OCI-LY7 (cell line): ENCODE results near the gene CEP192. TPM values are rescaled to one million over a fixed set of nuclear protein-coding genes. Genes with fewer than 3 reads are reported as not detected.

Experiments
- BruUV-seq: library from RNA; stranded (reverse); fragments of 400-500 nt; replicated peaks from 2 replicates; lab custom pipeline; 2021; lab: Mats Ljungman, UMichigan
- CTCF ChIA-PET: fragments of 300-600 bp; sonication (Branson Sonifier 250); formaldehyde crosslinking; loops from one replicate; lab custom pipeline; 2022; ENCODE audit warnings: antibody characterized with exemption; ENCODE audit not compliant: unreplicated experiment; lab: Charles Lee
- POLR2A ChIA-PET: fragments of 300-600 bp; sonication (Branson Sonifier 250); formaldehyde crosslinking; loops from one replicate; lab custom pipeline; 2022; ENCODE audit warnings: antibody characterized with exemption; lab: Charles Lee
- DNase-seq: peaks from one replicate; pipeline ENCODE4 v3.0.0-alpha.2; 2015; ENCODE audit warnings: low spot score
- H2AFZ ChIP-seq: fragments of 200-600 bp; sonication (generic), shearing (Covaris generic); 2 replicates; pipeline ENCODE4 v1.6.1; 2014; ENCODE audit warnings: mild to moderate bottlenecking, antibody characterized with exemption, low read length, moderate library complexity
- H3K27ac ChIP-seq: fragments of 200-600 bp; sonication (generic); 2 replicates; pipeline ENCODE4 v1.5.1; 2014; ENCODE audit warnings: mixed run types, low read depth, mild to moderate bottlenecking, moderate library complexity, low read length, inconsistent platforms; ENCODE audit not compliant: poor library complexity, severe bottlenecking
- H3K36me3 ChIP-seq: fragments of 200-600 bp; sonication (generic); 2 replicates; pipeline ENCODE4 v1.6.1; 2014; ENCODE audit warnings: mild to moderate bottlenecking, antibody characterized with exemption, low read length, moderate library complexity, mixed read lengths; ENCODE audit not compliant: insufficient read depth
- H3K4me1 ChIP-seq: fragments of 200-600 bp; sonication (generic); 2 replicates; pipeline ENCODE4 v1.5.1; 2014; ENCODE audit warnings: mild to moderate bottlenecking, low read length; ENCODE audit not compliant: insufficient read depth, poor library complexity, severe bottlenecking
- H3K4me2 ChIP-seq: fragments of 200-600 bp; sonication (generic); 2 replicates; pipeline ENCODE4 v1.6.1; 2014; ENCODE audit warnings: mild to moderate bottlenecking, low read length
- H3K4me3 ChIP-seq: fragments of 200-600 bp; sonication (generic); 2 replicates; pipeline ENCODE4 v1.5.1; 2014; ENCODE audit warnings: mild to moderate bottlenecking, low read depth, low read length; ENCODE audit not compliant: poor library complexity, severe bottlenecking
- H3K79me2 ChIP-seq: fragments of 200-600 bp; sonication (generic); 2 replicates; pipeline ENCODE4 v1.6.1; 2016; ENCODE audit warnings: low read depth, mild to moderate bottlenecking, low read length, moderate library complexity, mixed read lengths; ENCODE audit not compliant: insufficient read depth
- H3K9me2 ChIP-seq: fragments of 200-600 bp; sonication (generic); 2 replicates; pipeline ENCODE4 v1.6.1; 2016; ENCODE audit warnings: mild to moderate bottlenecking, low read length, mixed read lengths; ENCODE audit not compliant: insufficient read depth
- H3K9me3 ChIP-seq: fragments of 200-600 bp; sonication (generic); 2 replicates; pipeline ENCODE4 v1.6.1; 2014; ENCODE audit warnings: mild to moderate bottlenecking, mixed run types, low read length, mixed read lengths
- H4K20me1 ChIP-seq: fragments of 200-600 bp; sonication (generic); 2 replicates; pipeline ENCODE4 v1.6.1; 2014; ENCODE audit warnings: mild to moderate bottlenecking, antibody characterized with exemption, low read length, moderate library complexity, mixed read lengths; ENCODE audit not compliant: insufficient read depth
- CTCF ChIP-seq: fragments of 200-600 bp; sonication (generic); conservative IDR thresholded peaks from 2 replicates; pipeline ENCODE4 v1.5.1; 2014; ENCODE audit warnings: mild to moderate bottlenecking, antibody characterized with exemption, low read length, moderate library complexity, mixed read lengths
- EZH2phosphoT487 ChIP-seq: fragments of 200-600 bp; sonication (generic); IDR thresholded peaks from 2 replicates; pipeline ENCODE4 v1.6.1; 2018; ENCODE audit warnings: low read depth, borderline replicate concordance, mild to moderate bottlenecking, mixed run types, antibody characterized with exemption, low read length, moderate library complexity, mixed read lengths
- intact Hi-C: fragments of 100-400 bp; cut with micrococcal nuclease; formaldehyde crosslinking; loops from one replicate; pipeline ENCODE4 v1.10.0; 2022; ENCODE audit not compliant: unreplicated experiment
- total RNA-seq, 2 experiments: library from RNA; depleted of rRNA in 1 of 2; stranded (reverse); fragments of >200 nt in 1 of 2; shearing (Covaris generic) in 1 of 2; gene quantifications; 2 replicates each; pipeline ENCODE4 v1.2.3, GENCODE V29; 2014 to 2022

CEP192 gene
- total RNA-seq, 2 experiments from 2014 or later: 55.5 to 59.9 TPM

DNA sequence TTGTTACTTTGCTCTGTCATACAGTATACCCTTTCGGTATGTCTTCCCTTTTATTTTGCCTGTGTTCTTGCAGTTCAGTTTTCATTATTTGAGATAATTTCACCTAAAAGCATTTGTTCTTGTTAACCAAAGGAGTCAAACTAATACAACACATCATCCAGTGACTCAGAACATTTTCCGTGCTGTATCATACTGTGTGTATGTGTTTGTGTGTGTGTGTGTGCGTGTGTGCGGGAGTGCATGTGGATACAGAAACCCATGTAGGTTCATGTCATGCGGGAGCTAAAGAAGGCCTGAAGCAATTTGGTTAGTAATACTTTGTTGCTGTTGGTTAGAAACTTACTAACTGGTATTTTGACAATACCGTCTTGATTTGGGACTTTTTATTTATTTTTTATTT, 60.0 kb downstream of the CEP192 start:
- no peaks in the 10 kb centered on the region for H4K20me1 ChIP-seq
- no peak overlapping the region for H2AFZ ChIP-seq
- intact Hi-C loops: no loop called here
- H3K9me2 ChIP-seq: no peaks in the 10 kb centered on the region
- H3K27ac ChIP-seq: no peak overlapping the region
- no TSS peak for BruUV-seq
- POLR2A ChIA-PET: interaction anchor here (1.7 kb wide), 1 partner anchor 21 kb away, joined by 4 read pairs; no protein-coding TSS in a partner anchor
- peaks cover 15% of the 10 kb centered on the region for H3K4me1 ChIP-seq
- no peak overlapping the region for H3K4me3 ChIP-seq
- CTCF ChIA-PET: interaction anchor here (0.6 kb wide), 1 partner anchor 300 kb away, joined by 3 read pairs; no protein-coding TSS in a partner anchor
- DNase-seq: no peak
- no peak overlapping the region for H3K4me2 ChIP-seq
- peaks cover 97% of the 10 kb centered on the region for H3K36me3 ChIP-seq
- no peaks in the 10 kb centered on the region for H3K9me3 ChIP-seq
- TF ChIP-seq CTCF (no peak), EZH2phosphoT487 (no peak)
- 0 out of 2 replicates have a peak, but pooled peaks cover 7% of the 10 kb centered on the region for H3K79me2 ChIP-seq

DNA sequence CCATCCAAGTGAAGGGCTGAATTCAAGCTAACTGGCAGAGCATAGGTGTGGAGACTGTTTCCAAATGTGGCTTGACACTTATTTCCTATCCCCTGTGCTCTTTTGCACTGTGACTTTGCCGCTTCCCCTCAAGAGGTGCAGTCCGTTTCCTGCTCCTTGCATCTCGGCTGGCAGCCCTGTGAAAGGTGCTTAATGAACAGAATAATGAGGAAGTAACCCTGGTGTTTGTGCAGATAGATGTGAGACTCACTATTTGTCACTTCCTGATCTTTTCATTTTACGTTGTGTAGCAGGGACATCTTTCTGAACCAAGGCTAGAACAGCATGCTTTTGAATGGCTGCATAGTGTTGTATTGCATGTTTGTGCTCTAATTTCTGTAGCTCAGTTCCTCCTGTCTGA, 60.8 kb downstream of the CEP192 start:
- TF ChIP-seq EZH2phosphoT487: no peak
- no peak for TF ChIP-seq CTCF
- no peak overlapping the region for H3K4me3 ChIP-seq
- H3K36me3 ChIP-seq: peaks cover 98% of the 10 kb centered on the region
- peak; percentile 75 for DNase-seq
- H3K4me1 ChIP-seq: peaks cover 15% of the 10 kb centered on the region
- intact Hi-C loops: no loop called here
- 0 out of 2 replicates have a peak, but pooled peaks cover 2% of the 10 kb centered on the region for H3K79me2 ChIP-seq
- H3K9me3 ChIP-seq: no peaks in the 10 kb centered on the region
- POLR2A ChIA-PET: interaction anchor here (0.6 to 1.7 kb wide), 4 partner anchors 15 to 104 kb away, joined by 3 to 4 read pairs (median 4); partner anchors contain the start of gene CEP192
- BruUV-seq: no TSS peak
- peak overlapping the region; percentile 11; the same call in 1 of the 2 replicates for H3K4me2 ChIP-seq
- peak overlapping the region; percentile 33 for H3K27ac ChIP-seq
- H4K20me1 ChIP-seq: no peaks in the 10 kb centered on the region; the same call in 1 of the 2 replicates
- CTCF ChIA-PET: no interaction called here
- H2AFZ ChIP-seq: no peak overlapping the region
- H3K9me2 ChIP-seq: no peaks in the 10 kb centered on the region

DNA sequence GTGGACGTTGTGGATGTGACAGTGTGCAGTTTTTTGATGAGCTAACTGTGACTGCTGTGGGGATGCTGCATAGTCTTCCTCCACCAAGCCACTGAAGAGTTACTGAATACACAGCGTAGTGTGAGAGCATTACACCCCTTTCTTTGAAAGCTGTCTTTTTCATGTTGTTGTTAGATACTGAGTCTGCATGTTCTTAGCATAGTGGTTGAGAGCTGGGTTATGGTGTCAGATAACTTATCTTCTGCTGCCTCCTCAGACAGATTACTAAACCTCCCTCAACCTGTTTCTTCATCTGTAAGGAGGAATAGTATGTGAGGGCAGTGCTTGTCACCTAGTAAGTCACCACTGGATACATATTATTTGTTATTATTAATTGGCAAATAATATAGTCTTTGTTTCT, 63.2 kb downstream of the CEP192 start:
- peaks cover 15% of the 10 kb centered on the region for H3K4me1 ChIP-seq
- peaks cover 98% of the 10 kb centered on the region for H3K36me3 ChIP-seq
- no peaks in the 10 kb centered on the region; the same call in 1 of the 2 replicates for H4K20me1 ChIP-seq
- H3K79me2 ChIP-seq: no peaks in the 10 kb centered on the region
- H3K27ac ChIP-seq: no peak overlapping the region
- BruUV-seq: no TSS peak
- no peak overlapping the region for H3K4me3 ChIP-seq
- ChIA-PET CTCF (no interaction called here), POLR2A (no interaction called here)
- H3K9me3 ChIP-seq: no peaks in the 10 kb centered on the region
- H3K4me2 ChIP-seq: no peak overlapping the region
- DNase-seq: no peak
- intact Hi-C loops: no loop called here
- no peak for TF ChIP-seq EZH2phosphoT487
- TF ChIP-seq CTCF: no peak
- H3K9me2 ChIP-seq: no peaks in the 10 kb centered on the region
- H2AFZ ChIP-seq: no peak overlapping the region
